Activated CD4-positive, alpha-beta T cell treated with anti-CD3 and anti-CD28 coated beads, Interleukin-10, Interleukin-2, amounts not matched to agents 100 ng/mL and 50 ng/mL, durations not matched to agents 16 hours and 8 hours (primary cell): Measurements from ENCODE around the gene WFIKKN1.
"Not testable (repeated sequence)": the region's sequence is repeated elsewhere in the genome, so short reads cannot be mapped to it uniquely, and the experiment has no call there.

ENCODE experiments used
- DNase-seq: peaks from one replicate; pipeline ENCODE4 v3.0.0-alpha.2; 2020

The WFIKKN1 gene

GRCh38 chr16:595942-596735 is 34.6 kb upstream of the WFIKKN1 start:
- no peak for DNase-seq

- no peak for DNase-seq
Observed at GRCh38 chr16:596736-597060, 34.1 kb upstream of the WFIKKN1 start.

- DNase-seq: not testable (repeated sequence)
Observed at GRCh38 chr16:597655-598054, 33.1 kb upstream of the WFIKKN1 start.

GRCh38 chr16:598823-599739 is 31.7 kb upstream of the WFIKKN1 start:
- DNase-seq: no peak

- DNase-seq: no peak
Observed at GRCh38 chr16:600781-601180, 30.0 kb upstream of the WFIKKN1 start.

- DNase-seq: no peak
Observed at GRCh38 chr16:603933-604332, 26.9 kb upstream of the WFIKKN1 start.

GRCh38 chr16:606656-607307 is 24.0 kb upstream of the WFIKKN1 start:
- no peak for DNase-seq

- peak; percentile 30 for DNase-seq
Observed at GRCh38 chr16:608019-608418, 22.8 kb upstream of the WFIKKN1 start.

GRCh38 chr16:609316-609715 is 21.5 kb upstream of the WFIKKN1 start:
- no peak for DNase-seq

- no peak for DNase-seq
Observed at GRCh38 chr16:609984-610383, 20.8 kb upstream of the WFIKKN1 start.

GRCh38 chr16:610513-611381 is 20.0 kb upstream of the WFIKKN1 start:
- DNase-seq: peak; percentile 52

- DNase-seq: no peak
Observed at GRCh38 chr16:615122-615521, 15.7 kb upstream of the WFIKKN1 start.

- no peak for DNase-seq
Observed at GRCh38 chr16:616733-617586, 13.8 kb upstream of the WFIKKN1 start.

GRCh38 chr16:617855-618254 is 12.9 kb upstream of the WFIKKN1 start:
- DNase-seq: no peak

GRCh38 chr16:619476-620100 is 11.2 kb upstream of the WFIKKN1 start:
- no peak for DNase-seq

GRCh38 chr16:620700-621525 is 9.9 kb upstream of the WFIKKN1 start:
- no peak for DNase-seq

GRCh38 chr16:621526-622105 is 9.2 kb upstream of the WFIKKN1 start:
- no peak for DNase-seq

- no peak for DNase-seq
Observed at GRCh38 chr16:622920-623280, 7.9 kb upstream of the WFIKKN1 start.

- no peak for DNase-seq
Observed at GRCh38 chr16:624526-625070, 6.2 kb upstream of the WFIKKN1 start.
